IMR-90 (cell line): ENCODE results near the gene PTPRN2. TPM values are rescaled to one million over a fixed set of nuclear protein-coding genes. Genes with fewer than 3 reads are reported as not detected.

ENCODE experiments used
- ATAC-seq: fragments of 200-7000 bp; cut with Tn5 transposase; 2 replicates; pipeline ENCODE4 v1.9.1; 2020; ENCODE audit warnings: low read depth, mild to moderate bottlenecking, moderate library complexity
- BruUV-seq: library from RNA; stranded (reverse); fragments of 400-500 nt; replicated peaks from 2 replicates; lab custom pipeline; 2021; lab: Mats Ljungman, UMichigan
- CTCF ChIA-PET: fragments of 300-600 bp; formaldehyde crosslinking; extraction: SDS; loops from one replicate; lab custom pipeline; 2021; ENCODE audit warnings: antibody characterized with exemption; lab: Yijun Ruan, JAX
- POLR2A ChIA-PET: fragments of 300-600 bp; sonication (Branson Sonifier 250); formaldehyde crosslinking; loops from one replicate; lab custom pipeline; 2022; ENCODE audit warnings: antibody characterized with exemption; ENCODE audit not compliant: unreplicated experiment; lab: Charles Lee
- DNase-seq: peaks from one replicate; pipeline ENCODE4 v3.0.0; 2013
- H2AFZ ChIP-seq: replicated peaks from 2 replicates; pipeline ENCODE3; 2013; ENCODE audit warnings: low read length, mild to moderate bottlenecking; ENCODE audit not compliant: poor library complexity
- H2AK5ac ChIP-seq: 2 replicates; pipeline ENCODE4 v1.6.1; 2013; ENCODE audit warnings: low read depth, low read length, inconsistent platforms
- H2AK9ac ChIP-seq: replicated peaks from 2 replicates; pipeline ENCODE3; 2013; ENCODE audit warnings: mild to moderate bottlenecking, low read depth, low read length, moderate library complexity; ENCODE audit not compliant: poor library complexity
- H2BK120ac ChIP-seq: 2 replicates; pipeline ENCODE4 v1.6.1; 2013; ENCODE audit warnings: low read depth, low read length, inconsistent platforms
- H2BK15ac ChIP-seq: 3 replicates; pipeline ENCODE4 v1.6.1; 2013; ENCODE audit warnings: low read depth, low read length, inconsistent platforms
- H2BK20ac ChIP-seq: 2 replicates; pipeline ENCODE4 v1.6.1; 2013; ENCODE audit warnings: low read depth, mild to moderate bottlenecking, inconsistent platforms, low read length, moderate library complexity
- H2BK5ac ChIP-seq: 2 replicates; pipeline ENCODE4 v1.6.1; 2013; ENCODE audit warnings: mild to moderate bottlenecking, low read depth, low read length, inconsistent platforms; ENCODE audit not compliant: poor library complexity, severe bottlenecking
- H3K14ac ChIP-seq: replicated peaks from 2 replicates; pipeline ENCODE4 v1.6.1; 2013; ENCODE audit warnings: low read depth, low read length, inconsistent platforms
- H3K18ac ChIP-seq: 2 replicates; pipeline ENCODE4 v1.6.1; 2013; ENCODE audit warnings: low read depth, low read length, control low read depth
- H3K23ac ChIP-seq: 2 replicates; pipeline ENCODE4 v1.6.1; 2013; ENCODE audit warnings: low read depth, low read length, inconsistent platforms
- H3K27ac ChIP-seq: 2 replicates; pipeline ENCODE4 v1.5.1; 2013; ENCODE audit warnings: mild to moderate bottlenecking, control low read depth, low read length; ENCODE audit not compliant: insufficient read depth
- H3K27me3 ChIP-seq: 2 replicates; pipeline ENCODE4 v1.6.1; 2013; ENCODE audit warnings: low read length; ENCODE audit not compliant: control insufficient read depth, insufficient read depth
- H3K36me3 ChIP-seq: 2 replicates; pipeline ENCODE4 v1.6.1; 2013; ENCODE audit warnings: low read length, mixed read lengths; ENCODE audit not compliant: control insufficient read depth, insufficient read depth
- H3K4ac ChIP-seq: 2 replicates; pipeline ENCODE4 v1.6.1; 2013; ENCODE audit warnings: low read depth, low read length, inconsistent platforms
- H3K4me1 ChIP-seq: 2 replicates; pipeline ENCODE4 v1.6.1; 2013; ENCODE audit warnings: low read length, mixed read lengths; ENCODE audit not compliant: control insufficient read depth, insufficient read depth
- H3K4me2 ChIP-seq: 2 replicates; pipeline ENCODE4 v1.6.1; 2013; ENCODE audit warnings: low read depth, mild to moderate bottlenecking, control low read depth, low read length, moderate library complexity
- H3K4me3 ChIP-seq: 2 replicates; pipeline ENCODE4 v1.5.1; 2013; ENCODE audit warnings: low read depth, mild to moderate bottlenecking, control low read depth, low read length, moderate library complexity; ENCODE audit not compliant: insufficient read depth
- H3K56ac ChIP-seq: 2 replicates; pipeline ENCODE4 v1.6.1; 2013; ENCODE audit warnings: low read length, inconsistent platforms; ENCODE audit not compliant: insufficient read depth; ENCODE audit errors: extremely low read depth
- H3K79me1 ChIP-seq, 2 experiments: 2 replicates each; pipeline ENCODE4 v1.6.1; 2013; ENCODE audit warnings: low read length in 2 of 2, inconsistent platforms in 1 of 2, low read depth in 1 of 2
- H3K9ac ChIP-seq: 2 replicates; pipeline ENCODE4 v1.6.1; 2013; ENCODE audit warnings: low read depth, low read length, control low read depth
- H3K9me1 ChIP-seq: 2 replicates; pipeline ENCODE4 v1.6.1; 2013; ENCODE audit warnings: low read length, inconsistent platforms; ENCODE audit not compliant: insufficient read depth
- H3K9me3 ChIP-seq: 2 replicates; pipeline ENCODE4 v1.6.1; 2013; ENCODE audit warnings: low read length; ENCODE audit not compliant: control insufficient read depth, insufficient read depth
- H4K20me1 ChIP-seq: 2 replicates; pipeline ENCODE4 v1.6.1; 2013; ENCODE audit warnings: low read length, inconsistent platforms; ENCODE audit not compliant: insufficient read depth
- H4K5ac ChIP-seq: 2 replicates; pipeline ENCODE4 v1.6.1; 2013; ENCODE audit warnings: mild to moderate bottlenecking, low read depth, low read length, control low read depth
- H4K8ac ChIP-seq, 2 experiments: 2 replicates each; pipeline ENCODE4 v1.6.1; 2013; ENCODE audit warnings: low read depth in 2 of 2, low read length in 2 of 2, control low read depth in 1 of 2, inconsistent platforms in 1 of 2
- H4K91ac ChIP-seq: 2 replicates; pipeline ENCODE4 v1.6.1; 2013; ENCODE audit warnings: low read depth, low read length, inconsistent platforms; ENCODE audit not compliant: insufficient read depth
- CHD1 ChIP-seq: IDR thresholded peaks from 2 replicates; pipeline ENCODE4 v1.6.1; 2012; ENCODE audit warnings: low read depth, low read length, improper control_type of control experiment
- CTCF ChIP-seq: conservative IDR thresholded peaks from 2 replicates; pipeline ENCODE4 v1.5.1; 2012; ENCODE audit warnings: mild to moderate bottlenecking, low read depth, low read length, improper control_type of control experiment
- ELK1 ChIP-seq: fragments of 150-350 bp; IDR thresholded peaks from 2 replicates; pipeline ENCODE4 v1.6.1; 2016; ENCODE audit warnings: low read depth, mild to moderate bottlenecking, low read length, moderate library complexity, borderline replicate concordance
- MXI1 ChIP-seq: IDR thresholded peaks from 2 replicates; pipeline ENCODE4 v1.6.1; 2012; ENCODE audit warnings: low read depth, mild to moderate bottlenecking, low read length, moderate library complexity, borderline replicate concordance
- POLR2A ChIP-seq: IDR thresholded peaks from 2 replicates; pipeline ENCODE4 v1.6.1; 2012; ENCODE audit warnings: mild to moderate bottlenecking, low read depth, low read length
- RAD21 ChIP-seq: IDR thresholded peaks from 2 replicates; pipeline ENCODE4 v1.6.1; 2012; ENCODE audit warnings: low read length, improper control_type of control experiment
- RCOR1 ChIP-seq: IDR thresholded peaks from 2 replicates; pipeline ENCODE4 v1.6.1; 2012; ENCODE audit warnings: mild to moderate bottlenecking, low read length, improper control_type of control experiment; ENCODE audit not compliant: insufficient replicate concordance
- USF2 ChIP-seq: fragments of 150-350 bp; IDR thresholded peaks from 2 replicates; pipeline ENCODE4 v1.6.1; 2017; ENCODE audit warnings: mild to moderate bottlenecking, antibody characterized with exemption, low read length, low read depth
- WGBS, 2 experiments: methylation state at CpG; one replicate each; pipeline versions ENCODE4 v1.1.5 to v1.1.7; 2013; ENCODE audit warnings: missing lambda C conversion rate in 2 of 2; ENCODE audit not compliant: insufficient read length in 1 of 2; ENCODE audit errors: extremely low coverage in 2 of 2; 5-methylcytosine and 5-hydroxymethylcytosine counted together
- dilution Hi-C: fragments of 300-500 bp; cut with HindIII; formaldehyde crosslinking; loops from one replicate; pipeline ENCODE4 v1.14.3; 2018; ENCODE audit warnings: low sequenced_read_pairs; ENCODE audit not compliant: unreplicated experiment
- in situ Hi-C: fragments of 300-500 bp; cut with MboI; formaldehyde crosslinking; loops from 3 replicates; pipeline ENCODE4 v1.14.3; 2019; ENCODE audit warnings: low sequenced_read_pairs, inconsistent platforms, mixed read lengths
- intact Hi-C: fragments of 100-400 bp; cut with micrococcal nuclease; formaldehyde crosslinking; loops from 2 replicates; pipeline ENCODE4 v1.10.0; 2022
- polyA plus RNA-seq, 3 experiments: library from polyadenylated mRNA; depleted of rRNA; stranded (reverse); fragments of >200 nt; gene quantifications; 2 replicates each; pipeline ENCODE4 v1.2.3, GENCODE V29; 2012; ENCODE audit warnings: low replicate concordance in 1 of 3
- total RNA-seq: library from RNA; depleted of rRNA; stranded (reverse); fragments of >200 nt; gene quantifications from 2 replicates; pipeline ENCODE4 v1.2.3, GENCODE V29; 2012

Gene PTPRN2
- total and polyA plus RNA-seq, 2 of the 4 experiments (the other 2 are of a cell fraction): 0.03 TPM; not detected in 1

GRCh38 chr7:157726764-157727163 lies 860.9 kb downstream of the PTPRN2 start:
- Histone ChIP-seq H3K27ac (no peak overlapping the region), H3K4ac (no peak overlapping the region), H2BK20ac (no peak overlapping the region), H3K9me1 (no peaks in the 10 kb centered on the region), H2BK15ac (no peak overlapping the region), H3K18ac (no peak overlapping the region), H3K4me2 (no peak overlapping the region), H4K5ac (no peak overlapping the region), H3K56ac (no peak overlapping the region), H3K4me1 (no peaks in the 10 kb centered on the region), H3K4me3 (no peak overlapping the region), H3K14ac (no peak overlapping the region), H3K36me3 (no peaks in the 10 kb centered on the region), H4K91ac (no peak overlapping the region), H2BK5ac (no peak overlapping the region), H3K9ac (no peak overlapping the region), H3K79me1 (no peaks in the 10 kb centered on the region), H2AK5ac (no peak overlapping the region), H2BK120ac (no peak overlapping the region), H3K27me3 (no peaks in the 10 kb centered on the region), H4K8ac (no peak overlapping the region), H3K9me3 (peaks cover 50% of the 10 kb centered on the region), H2AFZ (no peak overlapping the region), H4K20me1 (no peaks in the 10 kb centered on the region), H2AK9ac (no peak overlapping the region), H3K23ac (no peak overlapping the region)
- ChIA-PET POLR2A (no interaction called here), CTCF (no interaction called here)
- dilution Hi-C loops (no loop called here), in situ Hi-C loops (no loop called here), intact Hi-C loops (no loop called here)
- DNase-seq (no peak), ATAC-seq (no peak)
- TF ChIP-seq MXI1 (no peak), CTCF (no peak), POLR2A (no peak), RCOR1 (no peak), USF2 (no peak), ELK1 (no peak), RAD21 (no peak), CHD1 (no peak)
- 67% methylated on average over 2 of the region's 9 CpGs; no CpG with 5 or more reads in 1 of the 2 experiments for WGBS, 2 experiments
- no TSS peak for BruUV-seq
